Measurements from ENCODE around the gene GPR107.

- TF ChIP-seq CTCF (IDR thresholded peaks at IDR 0.05) (no peak), EZH2 (IDR thresholded peaks at IDR 0.05; ENCODE audit: borderline replicate concordance, insufficient read depth, low read depth, low read length, poor library complexity, severe bottlenecking) (no peak)
Measured at GRCh38 chr9:130089141-130089540, 35.4 kb downstream of the GPR107 start.
